ENCODE measurements around the gene SH3GLB1. TPM values are rescaled to one million over a fixed set of nuclear protein-coding genes. Genes with fewer than 3 reads are reported as not detected.

The SH3GLB1 gene
- total RNA-seq, 1 experiment from 2014 or later = 36.4 TPM

GRCh38 chr1:86787621-86788020 is 83.2 kb downstream of the SH3GLB1 start:
- H3K4me3 Mint-ChIP-seq = no peak overlapping the region
- ChIA-PET CTCF (no interaction called here), POLR2A (no interaction called here)
- H3K36me3 Mint-ChIP-seq = no peaks in the 10 kb centered on the region
- ATAC-seq (no peak), DNase-seq (ENCODE audit: low spot score) (no peak)
- TF ChIP-seq PREB (CRISPR knock-in tag; IDR thresholded peaks at IDR 0.05; ENCODE audit: borderline replicate concordance) (no peak), ZNF317 (CRISPR knock-in tag; IDR thresholded peaks at IDR 0.05; ENCODE audit: borderline replicate concordance, low read depth) (no peak), CBFB (CRISPR knock-in tag; IDR thresholded peaks at IDR 0.05; ENCODE audit: low read depth) (no peak), IRF1 (CRISPR knock-in tag; IDR thresholded peaks at IDR 0.05) (no peak), ETV6 (CRISPR knock-in tag; IDR thresholded peaks at IDR 0.05) (no peak), FOXK1 (CRISPR knock-in tag; IDR thresholded peaks at IDR 0.05) (no peak), RORB (CRISPR knock-in tag; IDR thresholded peaks at IDR 0.05) (no peak), SOX15 (CRISPR knock-in tag; IDR thresholded peaks at IDR 0.05) (no peak)
- TF ChIP-seq, protein P1, sequence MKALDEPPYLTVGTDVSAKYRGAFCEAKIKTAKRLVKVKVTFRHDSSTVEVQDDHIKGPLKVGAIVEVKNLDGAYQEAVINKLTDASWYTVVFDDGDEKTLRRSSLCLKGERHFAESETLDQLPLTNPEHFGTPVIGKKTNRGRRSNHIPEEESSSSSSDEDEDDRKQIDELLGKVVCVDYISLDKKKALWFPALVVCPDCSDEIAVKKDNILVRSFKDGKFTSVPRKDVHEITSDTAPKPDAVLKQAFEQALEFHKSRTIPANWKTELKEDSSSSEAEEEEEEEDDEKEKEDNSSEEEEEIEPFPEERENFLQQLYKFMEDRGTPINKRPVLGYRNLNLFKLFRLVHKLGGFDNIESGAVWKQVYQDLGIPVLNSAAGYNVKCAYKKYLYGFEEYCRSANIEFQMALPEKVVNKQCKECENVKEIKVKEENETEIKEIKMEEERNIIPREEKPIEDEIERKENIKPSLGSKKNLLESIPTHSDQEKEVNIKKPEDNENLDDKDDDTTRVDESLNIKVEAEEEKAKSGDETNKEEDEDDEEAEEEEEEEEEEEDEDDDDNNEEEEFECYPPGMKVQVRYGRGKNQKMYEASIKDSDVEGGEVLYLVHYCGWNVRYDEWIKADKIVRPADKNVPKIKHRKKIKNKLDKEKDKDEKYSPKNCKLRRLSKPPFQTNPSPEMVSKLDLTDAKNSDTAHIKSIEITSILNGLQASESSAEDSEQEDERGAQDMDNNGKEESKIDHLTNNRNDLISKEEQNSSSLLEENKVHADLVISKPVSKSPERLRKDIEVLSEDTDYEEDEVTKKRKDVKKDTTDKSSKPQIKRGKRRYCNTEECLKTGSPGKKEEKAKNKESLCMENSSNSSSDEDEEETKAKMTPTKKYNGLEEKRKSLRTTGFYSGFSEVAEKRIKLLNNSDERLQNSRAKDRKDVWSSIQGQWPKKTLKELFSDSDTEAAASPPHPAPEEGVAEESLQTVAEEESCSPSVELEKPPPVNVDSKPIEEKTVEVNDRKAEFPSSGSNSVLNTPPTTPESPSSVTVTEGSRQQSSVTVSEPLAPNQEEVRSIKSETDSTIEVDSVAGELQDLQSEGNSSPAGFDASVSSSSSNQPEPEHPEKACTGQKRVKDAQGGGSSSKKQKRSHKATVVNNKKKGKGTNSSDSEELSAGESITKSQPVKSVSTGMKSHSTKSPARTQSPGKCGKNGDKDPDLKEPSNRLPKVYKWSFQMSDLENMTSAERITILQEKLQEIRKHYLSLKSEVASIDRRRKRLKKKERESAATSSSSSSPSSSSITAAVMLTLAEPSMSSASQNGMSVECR (CRISPR knock-in tag; IDR thresholded peaks at IDR 0.05; ENCODE audit: borderline replicate concordance) = no peak
- TF ChIP-seq, protein P2, sequence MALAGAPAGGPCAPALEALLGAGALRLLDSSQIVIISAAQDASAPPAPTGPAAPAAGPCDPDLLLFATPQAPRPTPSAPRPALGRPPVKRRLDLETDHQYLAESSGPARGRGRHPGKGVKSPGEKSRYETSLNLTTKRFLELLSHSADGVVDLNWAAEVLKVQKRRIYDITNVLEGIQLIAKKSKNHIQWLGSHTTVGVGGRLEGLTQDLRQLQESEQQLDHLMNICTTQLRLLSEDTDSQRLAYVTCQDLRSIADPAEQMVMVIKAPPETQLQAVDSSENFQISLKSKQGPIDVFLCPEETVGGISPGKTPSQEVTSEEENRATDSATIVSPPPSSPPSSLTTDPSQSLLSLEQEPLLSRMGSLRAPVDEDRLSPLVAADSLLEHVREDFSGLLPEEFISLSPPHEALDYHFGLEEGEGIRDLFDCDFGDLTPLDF (CRISPR knock-in tag; IDR thresholded peaks at IDR 0.05) = no peak
- TF ChIP-seq, protein P3, sequence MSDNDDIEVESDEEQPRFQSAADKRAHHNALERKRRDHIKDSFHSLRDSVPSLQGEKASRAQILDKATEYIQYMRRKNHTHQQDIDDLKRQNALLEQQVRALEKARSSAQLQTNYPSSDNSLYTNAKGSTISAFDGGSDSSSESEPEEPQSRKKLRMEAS (CRISPR knock-in tag; IDR thresholded peaks at IDR 0.05) = no peak
- TF ChIP-seq, protein P4, sequence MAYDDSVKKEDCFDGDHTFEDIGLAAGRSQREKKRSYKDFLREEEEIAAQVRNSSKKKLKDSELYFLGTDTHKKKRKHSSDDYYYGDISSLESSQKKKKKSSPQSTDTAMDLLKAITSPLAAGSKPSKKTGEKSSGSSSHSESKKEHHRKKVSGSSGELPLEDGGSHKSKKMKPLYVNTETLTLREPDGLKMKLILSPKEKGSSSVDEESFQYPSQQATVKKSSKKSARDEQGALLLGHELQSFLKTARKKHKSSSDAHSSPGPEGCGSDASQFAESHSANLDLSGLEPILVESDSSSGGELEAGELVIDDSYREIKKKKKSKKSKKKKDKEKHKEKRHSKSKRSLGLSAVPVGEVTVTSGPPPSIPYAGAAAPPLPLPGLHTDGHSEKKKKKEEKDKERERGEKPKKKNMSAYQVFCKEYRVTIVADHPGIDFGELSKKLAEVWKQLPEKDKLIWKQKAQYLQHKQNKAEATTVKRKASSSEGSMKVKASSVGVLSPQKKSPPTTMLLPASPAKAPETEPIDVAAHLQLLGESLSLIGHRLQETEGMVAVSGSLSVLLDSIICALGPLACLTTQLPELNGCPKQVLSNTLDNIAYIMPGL (CRISPR knock-in tag; IDR thresholded peaks at IDR 0.05) = no peak
- TF ChIP-seq, protein P5, sequence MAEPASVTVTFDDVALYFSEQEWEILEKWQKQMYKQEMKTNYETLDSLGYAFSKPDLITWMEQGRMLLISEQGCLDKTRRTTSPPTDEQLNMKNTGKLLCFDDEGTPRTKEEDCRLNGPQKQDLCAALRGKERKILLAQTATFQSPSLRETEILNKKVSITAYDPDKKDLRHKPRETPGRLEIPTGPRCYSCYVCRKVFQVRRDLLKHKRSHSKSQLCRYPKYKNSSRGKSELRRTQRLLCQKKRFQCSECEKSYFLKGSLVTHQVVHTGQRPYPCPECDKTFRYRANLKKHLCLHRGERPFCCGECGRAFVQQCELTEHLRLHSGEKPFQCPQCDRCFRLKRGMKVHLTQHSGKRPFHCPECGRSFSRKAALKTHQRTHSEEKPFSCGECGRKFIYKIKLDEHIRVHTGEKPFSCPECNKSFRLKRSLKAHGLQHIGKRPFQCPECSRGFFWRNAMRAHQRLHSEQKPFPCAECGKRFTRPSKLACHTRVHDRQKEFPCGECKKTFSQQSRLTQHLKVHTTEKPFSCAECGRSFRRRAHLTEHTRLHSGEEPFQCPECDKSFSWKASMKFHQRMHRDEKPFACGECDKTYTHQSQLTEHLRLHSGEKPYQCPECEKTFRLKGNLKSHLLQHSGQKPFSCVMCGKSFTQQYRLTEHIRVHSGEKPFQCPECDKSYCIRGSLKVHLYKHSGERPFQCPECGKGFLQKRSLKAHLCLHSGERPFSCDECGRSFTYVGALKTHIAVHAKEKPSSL (CRISPR knock-in tag; conservative IDR thresholded peaks at IDR 0.05) = no peak
- TF ChIP-seq, protein P6, sequence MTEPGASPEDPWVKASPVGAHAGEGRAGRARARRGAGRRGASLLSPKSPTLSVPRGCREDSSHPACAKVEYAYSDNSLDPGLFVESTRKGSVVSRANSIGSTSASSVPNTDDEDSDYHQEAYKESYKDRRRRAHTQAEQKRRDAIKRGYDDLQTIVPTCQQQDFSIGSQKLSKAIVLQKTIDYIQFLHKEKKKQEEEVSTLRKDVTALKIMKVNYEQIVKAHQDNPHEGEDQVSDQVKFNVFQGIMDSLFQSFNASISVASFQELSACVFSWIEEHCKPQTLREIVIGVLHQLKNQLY (CRISPR knock-in tag; IDR thresholded peaks at IDR 0.05) = no peak
- no peaks in the 10 kb centered on the region for H3K9me3 Mint-ChIP-seq
- H3K4me1 Mint-ChIP-seq = no peaks in the 10 kb centered on the region
- H3K27ac Mint-ChIP-seq = no peak overlapping the region
- no peaks in the 10 kb centered on the region for H3K27me3 Mint-ChIP-seq (ENCODE audit: low read depth)
